Measurements from ENCODE around the gene PHF19. TPM values are rescaled to one million over a fixed set of nuclear protein-coding genes. Genes with fewer than 3 reads are reported as not detected.

Gene PHF19
- total RNA-seq, 1 experiment from 2014 or later = 39.0 TPM

DNA sequence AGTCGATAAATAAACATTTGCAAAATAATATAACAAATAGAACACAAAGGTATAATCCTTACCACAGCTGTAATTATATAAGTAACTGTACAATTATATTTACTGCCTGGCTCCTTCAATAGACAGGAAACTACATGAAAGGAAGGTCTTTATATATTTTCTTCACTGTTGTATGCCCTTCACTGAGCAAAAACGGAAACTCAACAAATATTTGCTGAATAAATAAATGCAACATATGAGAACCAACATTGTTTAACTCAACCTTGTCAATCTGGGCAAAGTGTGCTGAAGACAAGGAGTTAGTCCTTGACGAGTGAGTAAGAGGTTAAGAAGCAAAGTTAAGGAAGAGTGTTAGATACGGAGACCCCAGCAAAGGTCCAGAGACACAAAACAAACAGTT, 56.9 kb downstream of the PHF19 start (continued):
- TF ChIP-seq, protein P1, sequence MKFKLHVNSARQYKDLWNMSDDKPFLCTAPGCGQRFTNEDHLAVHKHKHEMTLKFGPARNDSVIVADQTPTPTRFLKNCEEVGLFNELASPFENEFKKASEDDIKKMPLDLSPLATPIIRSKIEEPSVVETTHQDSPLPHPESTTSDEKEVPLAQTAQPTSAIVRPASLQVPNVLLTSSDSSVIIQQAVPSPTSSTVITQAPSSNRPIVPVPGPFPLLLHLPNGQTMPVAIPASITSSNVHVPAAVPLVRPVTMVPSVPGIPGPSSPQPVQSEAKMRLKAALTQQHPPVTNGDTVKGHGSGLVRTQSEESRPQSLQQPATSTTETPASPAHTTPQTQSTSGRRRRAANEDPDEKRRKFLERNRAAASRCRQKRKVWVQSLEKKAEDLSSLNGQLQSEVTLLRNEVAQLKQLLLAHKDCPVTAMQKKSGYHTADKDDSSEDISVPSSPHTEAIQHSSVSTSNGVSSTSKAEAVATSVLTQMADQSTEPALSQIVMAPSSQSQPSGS (CRISPR knock-in tag; IDR thresholded peaks at IDR 0.05; ENCODE audit: borderline replicate concordance, low read depth) = no peak
- no peak for TF ChIP-seq SOX15 (CRISPR knock-in tag; IDR thresholded peaks at IDR 0.05)

DNA sequence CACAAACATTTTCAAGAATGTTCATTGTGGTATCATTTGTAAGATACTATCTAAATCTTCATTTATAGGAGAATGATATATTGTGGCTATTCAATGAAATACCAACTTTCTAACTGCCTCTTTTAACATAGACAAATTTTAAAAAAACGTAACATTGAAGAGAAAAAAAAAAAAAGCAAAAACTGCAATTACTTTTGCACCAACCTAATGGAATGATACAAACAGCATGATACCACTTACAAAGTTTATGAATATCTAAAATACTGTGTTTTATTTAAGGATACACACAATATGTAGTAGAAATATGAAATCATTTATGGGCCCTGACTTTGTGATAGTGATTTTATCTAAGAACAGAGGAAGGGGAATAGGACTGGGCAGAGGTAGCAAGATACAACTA, 58.4 kb downstream of the PHF19 start:
- ChIA-PET CTCF (no interaction called here), POLR2A (no interaction called here)
- Mint-ChIP-seq H3K27ac (no peak overlapping the region), H3K4me1 (no peaks in the 10 kb centered on the region), H3K27me3 (ENCODE audit: low read depth) (no peaks in the 10 kb centered on the region), H3K9me3 (no peaks in the 10 kb centered on the region), H3K36me3 (peaks cover 54% of the 10 kb centered on the region), H3K4me3 (no peak overlapping the region)
- TF ChIP-seq, protein P2, sequence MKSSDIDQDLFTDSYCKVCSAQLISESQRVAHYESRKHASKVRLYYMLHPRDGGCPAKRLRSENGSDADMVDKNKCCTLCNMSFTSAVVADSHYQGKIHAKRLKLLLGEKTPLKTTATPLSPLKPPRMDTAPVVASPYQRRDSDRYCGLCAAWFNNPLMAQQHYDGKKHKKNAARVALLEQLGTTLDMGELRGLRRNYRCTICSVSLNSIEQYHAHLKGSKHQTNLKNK (CRISPR knock-in tag; IDR thresholded peaks at IDR 0.05) = no peak
- TF ChIP-seq, protein P3, sequence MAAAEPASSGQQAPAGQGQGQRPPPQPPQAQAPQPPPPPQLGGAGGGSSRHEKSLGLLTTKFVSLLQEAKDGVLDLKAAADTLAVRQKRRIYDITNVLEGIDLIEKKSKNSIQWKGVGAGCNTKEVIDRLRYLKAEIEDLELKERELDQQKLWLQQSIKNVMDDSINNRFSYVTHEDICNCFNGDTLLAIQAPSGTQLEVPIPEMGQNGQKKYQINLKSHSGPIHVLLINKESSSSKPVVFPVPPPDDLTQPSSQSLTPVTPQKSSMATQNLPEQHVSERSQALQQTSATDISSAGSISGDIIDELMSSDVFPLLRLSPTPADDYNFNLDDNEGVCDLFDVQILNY (CRISPR knock-in tag; IDR thresholded peaks at IDR 0.05) = no peak
- TF ChIP-seq, protein P4, sequence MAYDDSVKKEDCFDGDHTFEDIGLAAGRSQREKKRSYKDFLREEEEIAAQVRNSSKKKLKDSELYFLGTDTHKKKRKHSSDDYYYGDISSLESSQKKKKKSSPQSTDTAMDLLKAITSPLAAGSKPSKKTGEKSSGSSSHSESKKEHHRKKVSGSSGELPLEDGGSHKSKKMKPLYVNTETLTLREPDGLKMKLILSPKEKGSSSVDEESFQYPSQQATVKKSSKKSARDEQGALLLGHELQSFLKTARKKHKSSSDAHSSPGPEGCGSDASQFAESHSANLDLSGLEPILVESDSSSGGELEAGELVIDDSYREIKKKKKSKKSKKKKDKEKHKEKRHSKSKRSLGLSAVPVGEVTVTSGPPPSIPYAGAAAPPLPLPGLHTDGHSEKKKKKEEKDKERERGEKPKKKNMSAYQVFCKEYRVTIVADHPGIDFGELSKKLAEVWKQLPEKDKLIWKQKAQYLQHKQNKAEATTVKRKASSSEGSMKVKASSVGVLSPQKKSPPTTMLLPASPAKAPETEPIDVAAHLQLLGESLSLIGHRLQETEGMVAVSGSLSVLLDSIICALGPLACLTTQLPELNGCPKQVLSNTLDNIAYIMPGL (CRISPR knock-in tag; IDR thresholded peaks at IDR 0.05) = no peak
- TF ChIP-seq ESRRA (CRISPR knock-in tag; IDR thresholded peaks at IDR 0.05; ENCODE audit: borderline replicate concordance) (no peak), SP1 (CRISPR knock-in tag; conservative IDR thresholded peaks at IDR 0.05) (no peak), NFE2L1 (CRISPR knock-in tag; IDR thresholded peaks at IDR 0.05) (no peak), SOX15 (CRISPR knock-in tag; IDR thresholded peaks at IDR 0.05) (no peak), RELA (CRISPR knock-in tag; IDR thresholded peaks at IDR 0.05; ENCODE audit: borderline replicate concordance) (no peak), TEAD1 (CRISPR knock-in tag; IDR thresholded peaks at IDR 0.05) (no peak), TCF7 (CRISPR knock-in tag; IDR thresholded peaks at IDR 0.05; ENCODE audit: low read depth) (no peak)
- TF ChIP-seq, protein P5, sequence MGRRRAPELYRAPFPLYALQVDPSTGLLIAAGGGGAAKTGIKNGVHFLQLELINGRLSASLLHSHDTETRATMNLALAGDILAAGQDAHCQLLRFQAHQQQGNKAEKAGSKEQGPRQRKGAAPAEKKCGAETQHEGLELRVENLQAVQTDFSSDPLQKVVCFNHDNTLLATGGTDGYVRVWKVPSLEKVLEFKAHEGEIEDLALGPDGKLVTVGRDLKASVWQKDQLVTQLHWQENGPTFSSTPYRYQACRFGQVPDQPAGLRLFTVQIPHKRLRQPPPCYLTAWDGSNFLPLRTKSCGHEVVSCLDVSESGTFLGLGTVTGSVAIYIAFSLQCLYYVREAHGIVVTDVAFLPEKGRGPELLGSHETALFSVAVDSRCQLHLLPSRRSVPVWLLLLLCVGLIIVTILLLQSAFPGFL (CRISPR knock-in tag; IDR thresholded peaks at IDR 0.05; ENCODE audit: borderline replicate concordance) = no peak
- TF ChIP-seq, protein P6, sequence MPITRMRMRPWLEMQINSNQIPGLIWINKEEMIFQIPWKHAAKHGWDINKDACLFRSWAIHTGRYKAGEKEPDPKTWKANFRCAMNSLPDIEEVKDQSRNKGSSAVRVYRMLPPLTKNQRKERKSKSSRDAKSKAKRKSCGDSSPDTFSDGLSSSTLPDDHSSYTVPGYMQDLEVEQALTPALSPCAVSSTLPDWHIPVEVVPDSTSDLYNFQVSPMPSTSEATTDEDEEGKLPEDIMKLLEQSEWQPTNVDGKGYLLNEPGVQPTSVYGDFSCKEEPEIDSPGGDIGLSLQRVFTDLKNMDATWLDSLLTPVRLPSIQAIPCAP (CRISPR knock-in tag; IDR thresholded peaks at IDR 0.05) = no peak
- TF ChIP-seq, protein P7, sequence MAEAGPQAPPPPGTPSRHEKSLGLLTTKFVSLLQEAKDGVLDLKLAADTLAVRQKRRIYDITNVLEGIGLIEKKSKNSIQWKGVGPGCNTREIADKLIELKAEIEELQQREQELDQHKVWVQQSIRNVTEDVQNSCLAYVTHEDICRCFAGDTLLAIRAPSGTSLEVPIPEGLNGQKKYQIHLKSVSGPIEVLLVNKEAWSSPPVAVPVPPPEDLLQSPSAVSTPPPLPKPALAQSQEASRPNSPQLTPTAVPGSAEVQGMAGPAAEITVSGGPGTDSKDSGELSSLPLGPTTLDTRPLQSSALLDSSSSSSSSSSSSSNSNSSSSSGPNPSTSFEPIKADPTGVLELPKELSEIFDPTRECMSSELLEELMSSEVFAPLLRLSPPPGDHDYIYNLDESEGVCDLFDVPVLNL (CRISPR knock-in tag; IDR thresholded peaks at IDR 0.05; ENCODE audit: borderline replicate concordance, low read depth) = no peak
- DNase-seq (ENCODE audit: low spot score) = no peak
- ATAC-seq = no peak

DNA sequence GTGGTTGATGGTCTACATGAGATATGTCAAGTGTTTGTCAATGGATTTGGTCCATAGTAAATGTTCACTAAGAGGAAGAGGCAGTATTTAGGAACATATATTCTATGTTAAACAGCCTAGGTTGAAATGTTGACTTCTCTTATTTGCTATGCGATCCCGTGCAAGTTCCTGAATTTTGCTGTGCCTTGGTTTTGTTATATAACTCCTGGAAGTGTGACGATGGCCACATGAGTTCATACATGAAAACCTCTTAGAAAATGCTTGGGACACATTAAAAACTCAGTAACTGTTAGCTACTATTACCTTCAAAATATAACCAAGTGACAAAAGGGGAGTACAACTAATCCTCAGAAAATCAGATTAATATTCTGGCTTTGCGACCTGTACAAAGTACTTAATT, 61.9 kb downstream of the PHF19 start:
- no peaks in the 10 kb centered on the region for H3K27me3 Mint-ChIP-seq (ENCODE audit: low read depth)
- CTCF ChIA-PET = no interaction called here
- TF ChIP-seq, protein P8, sequence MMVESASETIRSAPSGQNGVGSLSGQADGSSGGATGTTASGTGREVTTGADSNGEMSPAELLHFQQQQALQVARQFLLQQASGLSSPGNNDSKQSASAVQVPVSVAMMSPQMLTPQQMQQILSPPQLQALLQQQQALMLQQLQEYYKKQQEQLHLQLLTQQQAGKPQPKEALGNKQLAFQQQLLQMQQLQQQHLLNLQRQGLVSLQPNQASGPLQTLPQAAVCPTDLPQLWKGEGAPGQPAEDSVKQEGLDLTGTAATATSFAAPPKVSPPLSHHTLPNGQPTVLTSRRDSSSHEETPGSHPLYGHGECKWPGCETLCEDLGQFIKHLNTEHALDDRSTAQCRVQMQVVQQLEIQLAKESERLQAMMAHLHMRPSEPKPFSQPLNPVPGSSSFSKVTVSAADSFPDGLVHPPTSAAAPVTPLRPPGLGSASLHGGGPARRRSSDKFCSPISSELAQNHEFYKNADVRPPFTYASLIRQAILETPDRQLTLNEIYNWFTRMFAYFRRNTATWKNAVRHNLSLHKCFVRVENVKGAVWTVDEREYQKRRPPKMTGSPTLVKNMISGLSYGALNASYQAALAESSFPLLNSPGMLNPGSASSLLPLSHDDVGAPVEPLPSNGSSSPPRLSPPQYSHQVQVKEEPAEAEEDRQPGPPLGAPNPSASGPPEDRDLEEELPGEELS (CRISPR knock-in tag; IDR thresholded peaks at IDR 0.05) = no peak
- TF ChIP-seq, protein P9, sequence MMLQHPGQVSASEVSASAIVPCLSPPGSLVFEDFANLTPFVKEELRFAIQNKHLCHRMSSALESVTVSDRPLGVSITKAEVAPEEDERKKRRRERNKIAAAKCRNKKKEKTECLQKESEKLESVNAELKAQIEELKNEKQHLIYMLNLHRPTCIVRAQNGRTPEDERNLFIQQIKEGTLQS (CRISPR knock-in tag; conservative IDR thresholded peaks at IDR 0.05) = no peak
- TF ChIP-seq NR3C1 (CRISPR knock-in tag; conservative IDR thresholded peaks at IDR 0.05; ENCODE audit: low read depth) (no peak), FOXK1 (CRISPR knock-in tag; IDR thresholded peaks at IDR 0.05) (no peak), ZNF396 (CRISPR knock-in tag; IDR thresholded peaks at IDR 0.05; ENCODE audit: borderline replicate concordance) (no peak), EMX1 (CRISPR knock-in tag; IDR thresholded peaks at IDR 0.05) (no peak), NFE2L1 (CRISPR knock-in tag; IDR thresholded peaks at IDR 0.05) (no peak), NR1H2 (CRISPR knock-in tag; IDR thresholded peaks at IDR 0.05) (no peak), ETV6 (CRISPR knock-in tag; IDR thresholded peaks at IDR 0.05) (no peak)
- TF ChIP-seq, protein P10, sequence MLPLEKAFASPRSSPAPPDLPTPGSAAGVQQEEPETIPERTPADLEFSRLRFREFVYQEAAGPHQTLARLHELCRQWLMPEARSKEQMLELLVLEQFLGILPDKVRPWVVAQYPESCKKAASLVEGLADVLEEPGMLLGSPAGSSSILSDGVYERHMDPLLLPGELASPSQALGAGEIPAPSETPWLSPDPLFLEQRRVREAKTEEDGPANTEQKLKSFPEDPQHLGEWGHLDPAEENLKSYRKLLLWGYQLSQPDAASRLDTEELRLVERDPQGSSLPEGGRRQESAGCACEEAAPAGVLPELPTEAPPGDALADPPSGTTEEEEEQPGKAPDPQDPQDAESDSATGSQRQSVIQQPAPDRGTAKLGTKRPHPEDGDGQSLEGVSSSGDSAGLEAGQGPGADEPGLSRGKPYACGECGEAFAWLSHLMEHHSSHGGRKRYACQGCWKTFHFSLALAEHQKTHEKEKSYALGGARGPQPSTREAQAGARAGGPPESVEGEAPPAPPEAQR (CRISPR knock-in tag; IDR thresholded peaks at IDR 0.05) = no peak
- H3K9me3 Mint-ChIP-seq = peaks cover 11% of the 10 kb centered on the region
- no peak for ATAC-seq
- H3K4me1 Mint-ChIP-seq = no peaks in the 10 kb centered on the region
- peaks cover 32% of the 10 kb centered on the region for H3K36me3 Mint-ChIP-seq
- no peak for DNase-seq (ENCODE audit: low spot score)
- no peak overlapping the region for H3K27ac Mint-ChIP-seq
- no peak overlapping the region for H3K4me3 Mint-ChIP-seq
- POLR2A ChIA-PET = no interaction called here
